Measurements from ENCODE around the gene DCANP1. TPM values are rescaled to one million over a fixed set of nuclear protein-coding genes. Genes with fewer than 3 reads are reported as not detected.

Gene DCANP1
- total RNA-seq, 1 experiment from 2014 or later, result not detected

DNA sequence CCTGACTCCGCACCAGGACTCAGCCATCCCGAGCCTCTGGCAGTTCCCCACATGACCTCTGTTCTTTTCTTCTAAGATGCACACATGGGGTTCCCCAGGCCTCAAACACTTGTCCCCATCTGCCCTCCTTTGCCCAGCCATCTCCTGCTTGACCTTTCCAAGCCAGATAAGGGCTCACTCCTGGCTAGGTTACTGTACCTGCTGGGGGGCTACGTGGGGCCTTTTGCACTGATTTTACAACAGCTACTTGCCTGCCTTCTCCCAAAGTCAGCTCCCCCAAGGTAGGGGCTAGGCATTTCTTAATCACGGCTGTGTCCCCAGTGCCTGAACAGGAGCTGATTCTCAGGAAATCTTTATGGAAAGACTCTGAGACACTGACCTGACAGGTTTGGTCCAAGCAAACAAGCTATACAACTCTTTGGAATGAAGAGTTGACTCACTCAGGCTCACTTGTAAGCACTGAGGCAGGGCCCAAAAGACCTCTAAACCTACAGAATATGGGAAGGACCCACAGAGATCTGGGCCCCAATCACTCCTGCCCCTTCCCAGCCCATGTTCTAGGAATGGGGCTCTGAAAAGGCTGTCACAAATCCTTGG, 50.6 kb downstream of the DCANP1 start:
- H3K9me3 Mint-ChIP-seq (ENCODE audit: unreplicated experiment), result no peaks in the 10 kb centered on the region
- no TSS peak for BruUV-seq (replicated peaks)

GRCh38 chr5:135395866-135396265, 51.3 kb downstream of the DCANP1 start:
- H3K4me1 Mint-ChIP-seq (ENCODE audit: insufficient read depth, unreplicated experiment), result peaks cover 68% of the 10 kb centered on the region

More for the DNA sequence above, 50.6 kb downstream of the DCANP1 start:
- DNase-seq (ENCODE audit: unreplicated experiment), result no peak
- intact Hi-C loops (cut with micrococcal nuclease), result no loop called here
- H3K4me1 Mint-ChIP-seq (ENCODE audit: insufficient read depth, unreplicated experiment), result peaks cover 62% of the 10 kb centered on the region
- H3K36me3 Mint-ChIP-seq (ENCODE audit: insufficient read depth, unreplicated experiment), result peaks cover 14% of the 10 kb centered on the region
- peak overlapping the region; percentile 83 for H3K4me3 Mint-ChIP-seq (ENCODE audit: unreplicated experiment)
- TF ChIP-seq, protein P1, sequence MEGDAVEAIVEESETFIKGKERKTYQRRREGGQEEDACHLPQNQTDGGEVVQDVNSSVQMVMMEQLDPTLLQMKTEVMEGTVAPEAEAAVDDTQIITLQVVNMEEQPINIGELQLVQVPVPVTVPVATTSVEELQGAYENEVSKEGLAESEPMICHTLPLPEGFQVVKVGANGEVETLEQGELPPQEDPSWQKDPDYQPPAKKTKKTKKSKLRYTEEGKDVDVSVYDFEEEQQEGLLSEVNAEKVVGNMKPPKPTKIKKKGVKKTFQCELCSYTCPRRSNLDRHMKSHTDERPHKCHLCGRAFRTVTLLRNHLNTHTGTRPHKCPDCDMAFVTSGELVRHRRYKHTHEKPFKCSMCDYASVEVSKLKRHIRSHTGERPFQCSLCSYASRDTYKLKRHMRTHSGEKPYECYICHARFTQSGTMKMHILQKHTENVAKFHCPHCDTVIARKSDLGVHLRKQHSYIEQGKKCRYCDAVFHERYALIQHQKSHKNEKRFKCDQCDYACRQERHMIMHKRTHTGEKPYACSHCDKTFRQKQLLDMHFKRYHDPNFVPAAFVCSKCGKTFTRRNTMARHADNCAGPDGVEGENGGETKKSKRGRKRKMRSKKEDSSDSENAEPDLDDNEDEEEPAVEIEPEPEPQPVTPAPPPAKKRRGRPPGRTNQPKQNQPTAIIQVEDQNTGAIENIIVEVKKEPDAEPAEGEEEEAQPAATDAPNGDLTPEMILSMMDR (IDR thresholded peaks at IDR 0.05; ENCODE audit: unreplicated experiment), result no peak
- ChIA-PET CTCF (interaction anchor here (0.6 to 4.2 kb wide), 6 partner anchors 8 to 165 kb away, joined by 3 to 22 read pairs (median 3); no protein-coding TSS in a partner anchor), POLR2A (interaction anchor here (0.6 to 8.3 kb wide), 5 partner anchors 9 to 804 kb away, joined by 3 to 82 read pairs (median 4); no protein-coding TSS in a partner anchor)
- no peaks in the 10 kb centered on the region for H3K27me3 Mint-ChIP-seq (ENCODE audit: insufficient read depth, unreplicated experiment)
- H3K27ac Mint-ChIP-seq (ENCODE audit: low read depth, unreplicated experiment), result peak overlapping the region; percentile 92

GRCh38 chr5:135395451-135395850, 51.7 kb downstream of the DCANP1 start:
- no peak overlapping the region for H3K4me3 Mint-ChIP-seq (ENCODE audit: unreplicated experiment)
- no peaks in the 10 kb centered on the region for H3K9me3 Mint-ChIP-seq (ENCODE audit: unreplicated experiment)
- TF ChIP-seq, protein P1 (IDR thresholded peaks at IDR 0.05; ENCODE audit: unreplicated experiment), result no peak

More at GRCh38 chr5:135395866-135396265, 51.3 kb downstream of the DCANP1 start:
- Mint-ChIP-seq H3K9me3 (ENCODE audit: unreplicated experiment) (no peaks in the 10 kb centered on the region), H3K4me3 (ENCODE audit: unreplicated experiment) (no peak overlapping the region), H3K27me3 (ENCODE audit: insufficient read depth, unreplicated experiment) (no peaks in the 10 kb centered on the region), H3K36me3 (ENCODE audit: insufficient read depth, unreplicated experiment) (peaks cover 14% of the 10 kb centered on the region), H3K27ac (ENCODE audit: low read depth, unreplicated experiment) (peak overlapping the region; percentile 5)
- CTCF ChIA-PET, result interaction anchor here (0.5 to 4.2 kb wide), 6 partner anchors 9 to 163 kb away, joined by 3 to 22 read pairs (median 4); no protein-coding TSS in a partner anchor
- BruUV-seq (replicated peaks), result no TSS peak
- DNase-seq (ENCODE audit: unreplicated experiment), result no peak
- TF ChIP-seq, protein P1 (IDR thresholded peaks at IDR 0.05; ENCODE audit: unreplicated experiment), result no peak
- POLR2A ChIA-PET, result interaction anchor here (0.5 to 1.1 kb wide), 2 partner anchors 9 to 150 kb away, joined by 3 to 5 read pairs; no protein-coding TSS in a partner anchor
- intact Hi-C loops (cut with micrococcal nuclease), result no loop called here

More at GRCh38 chr5:135395451-135395850, 51.7 kb downstream of the DCANP1 start:
- Mint-ChIP-seq H3K36me3 (ENCODE audit: insufficient read depth, unreplicated experiment) (peaks cover 14% of the 10 kb centered on the region), H3K27me3 (ENCODE audit: insufficient read depth, unreplicated experiment) (no peaks in the 10 kb centered on the region), H3K27ac (ENCODE audit: low read depth, unreplicated experiment) (peak overlapping the region; percentile 5), H3K4me1 (ENCODE audit: insufficient read depth, unreplicated experiment) (peaks cover 68% of the 10 kb centered on the region)
- BruUV-seq (replicated peaks), result no TSS peak
- ChIA-PET POLR2A (interaction anchor here (0.5 to 1.1 kb wide), 3 partner anchors 8 to 150 kb away, joined by 3 to 8 read pairs (median 5); no protein-coding TSS in a partner anchor), CTCF (interaction anchor here (0.5 to 4.2 kb wide), 9 partner anchors 9 to 163 kb away, joined by 3 to 22 read pairs (median 3); no protein-coding TSS in a partner anchor)
- intact Hi-C loops (cut with micrococcal nuclease), result no loop called here
- DNase-seq (ENCODE audit: unreplicated experiment), result no peak

Other genes starting within 250 kb of the DCANP1 start
- gene MACROH2A1, start 48.1 kb downstream of the DCANP1 start, total RNA-seq (2022), result 266 and 306 TPM in 2 replicates
- gene TIFAB, start 5.0 kb upstream of the DCANP1 start, total RNA-seq (2022), result not detected in 2 replicates
- gene NEUROG1, start 88.6 kb upstream of the DCANP1 start, total RNA-seq (2022), result not detected in 2 replicates
- gene CXCL14, start 131.6 kb upstream of the DCANP1 start, total RNA-seq (2022), result not detected in 2 replicates